ENCODE results near the gene TRIOBP. TPM values are rescaled to one million over a fixed set of nuclear protein-coding genes. Genes with fewer than 3 reads are reported as not detected.

The TRIOBP gene
- total RNA-seq, 1 donor from 2014 or later: 68.9 TPM

- Histone ChIP-seq H3K36me3 (ENCODE audit: control insufficient read depth, insufficient read depth, low read length) (no peaks in the 10 kb centered on the region), H3K27me3 (ENCODE audit: control insufficient read depth, insufficient read depth, low read length) (peaks cover 24% of the 10 kb centered on the region), H3K4me3 (ENCODE audit: low read depth, low read length) (no peak within 1 kb of the TSS)
- DNase-seq (ENCODE audit: low read depth): no peak
- TF ChIP-seq CTCF (IDR thresholded peaks at IDR 0.05; ENCODE audit: insufficient read depth, low read length, poor library complexity, severe bottlenecking): no peak
Measured at GRCh38 chr22:37823134-37823985, 126.5 kb downstream of the TRIOBP start, which contains the start of gene GALR3. GALR3 (plus strand) TSS chr22:37823382; CDS start chr22:37823407, 25 bp downstream.

- H3K4me3 ChIP-seq (ENCODE audit: low read depth, low read length): peak overlapping the region; percentile 27
- TF ChIP-seq CTCF (IDR thresholded peaks at IDR 0.05; ENCODE audit: insufficient read depth, low read length, poor library complexity, severe bottlenecking): no peak
- DNase-seq (ENCODE audit: low read depth): no peak
- peaks cover 15% of the 10 kb centered on the region for H3K27me3 ChIP-seq (ENCODE audit: control insufficient read depth, insufficient read depth, low read length)
- H3K36me3 ChIP-seq (ENCODE audit: control insufficient read depth, insufficient read depth, low read length): no peaks in the 10 kb centered on the region
Measured at GRCh38 chr22:37824674-37825641, 128.1 kb downstream of the TRIOBP start.

Other genes starting within 250 kb of the TRIOBP start
- gene MFNG, start 210.7 kb upstream of the TRIOBP start, total RNA-seq: 0.54 and 1.2 TPM in 2 replicates
- 64.0 and 71.3 TPM in 2 replicates for gene CARD10, start 177.6 kb upstream of the TRIOBP start, total RNA-seq
- gene CDC42EP1, start 136.6 kb upstream of the TRIOBP start, total RNA-seq: 98.1 and 150 TPM in 2 replicates
- not detected in 2 replicates for gene LGALS2, start 117.0 kb upstream of the TRIOBP start, total RNA-seq
- 65.9 and 75.2 TPM in 2 replicates for gene GGA1, start 88.2 kb upstream of the TRIOBP start, total RNA-seq
- gene SH3BP1, start 57.4 kb upstream of the TRIOBP start, total RNA-seq: 5.0 and 10.4 TPM in 2 replicates
- 13.3 and 14.3 TPM in 2 replicates for gene PDXP, start 38.3 kb upstream of the TRIOBP start, total RNA-seq
- 500 and 806 TPM in 2 replicates for gene LGALS1, start 21.4 kb upstream of the TRIOBP start, total RNA-seq
- gene NOL12, start 10.7 kb upstream of the TRIOBP start, total RNA-seq: 46.2 and 59.0 TPM in 2 replicates
- gene GCAT, start 110.9 kb downstream of the TRIOBP start, total RNA-seq: 35.7 and 37.4 TPM in 2 replicates
- not detected in 2 replicates for gene GALR3, start 126.3 kb downstream of the TRIOBP start, total RNA-seq
- 28.6 and 45.0 TPM in 2 replicates for gene ANKRD54, start 147.3 kb downstream of the TRIOBP start, total RNA-seq
- gene EIF3L, start 152.4 kb downstream of the TRIOBP start, total RNA-seq: 439 and 469 TPM in 2 replicates
- gene MICALL1, start 209.2 kb downstream of the TRIOBP start, total RNA-seq: 115 and 140 TPM in 2 replicates

Measured in kidney epithelial cell (primary cell).